SH-SY5Y (cell line): ENCODE measurements around the gene INSYN1.

ENCODE experiments used
- GATA2 ChIP-seq: IDR thresholded peaks from 2 replicates; pipeline ENCODE4 v1.6.1; 2011; ENCODE audit warnings: mild to moderate bottlenecking, low read depth, low read length
- GATA3 ChIP-seq: IDR thresholded peaks from 2 replicates; pipeline ENCODE4 v1.6.1; 2011; ENCODE audit warnings: low read depth, mild to moderate bottlenecking, low read length, moderate library complexity

INSYN1 gene

DNA sequence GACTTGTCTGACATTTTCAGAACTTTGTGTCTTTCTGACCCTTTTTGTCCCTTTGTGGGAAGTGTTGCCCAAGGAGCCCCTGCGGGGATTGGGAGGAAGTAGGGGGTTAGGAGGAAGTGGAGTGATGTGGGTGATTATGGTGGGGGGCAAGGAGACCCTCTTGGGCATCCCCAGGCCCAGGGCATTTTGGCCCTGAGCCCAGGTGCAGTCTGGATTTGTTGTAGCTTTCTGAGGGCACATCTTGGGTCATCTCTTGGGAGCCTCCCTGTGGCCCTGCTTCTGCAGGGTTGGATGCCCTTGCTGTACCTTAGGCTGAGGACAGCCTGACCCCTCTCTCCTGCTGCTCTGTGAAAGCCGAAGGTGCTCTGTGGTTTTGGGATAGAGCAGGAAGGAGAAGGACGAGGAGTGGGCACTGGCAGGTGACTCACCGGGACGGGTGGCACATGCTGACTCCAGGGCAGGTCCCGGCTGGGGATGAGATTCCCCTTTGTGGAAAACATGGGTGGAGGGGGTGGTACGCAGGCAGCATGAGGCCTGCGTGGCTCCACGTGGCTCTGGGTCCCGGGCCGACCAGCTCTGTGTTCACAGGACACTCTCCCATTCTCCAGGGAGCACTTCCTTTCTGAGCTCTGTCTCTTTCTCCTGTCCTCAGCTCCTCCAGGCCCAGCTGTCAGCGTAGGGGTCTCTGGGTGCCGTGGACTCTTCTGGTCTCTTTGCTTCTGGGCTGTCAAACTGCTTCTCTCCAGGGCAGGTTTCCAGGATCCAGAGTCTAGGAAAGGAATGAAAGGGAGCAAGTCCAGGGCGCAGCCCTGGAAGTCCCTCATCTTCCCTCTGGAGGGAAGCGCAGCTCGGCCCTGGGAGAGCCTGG lies 57.1 kb downstream of the INSYN1 start:
- TF ChIP-seq GATA2: no peak
- no peak for TF ChIP-seq GATA3

GRCh38 chr15:73694419-73694818 lies 58.7 kb downstream of the INSYN1 start:
- TF ChIP-seq GATA2 (no peak), GATA3 (no peak)

DNA sequence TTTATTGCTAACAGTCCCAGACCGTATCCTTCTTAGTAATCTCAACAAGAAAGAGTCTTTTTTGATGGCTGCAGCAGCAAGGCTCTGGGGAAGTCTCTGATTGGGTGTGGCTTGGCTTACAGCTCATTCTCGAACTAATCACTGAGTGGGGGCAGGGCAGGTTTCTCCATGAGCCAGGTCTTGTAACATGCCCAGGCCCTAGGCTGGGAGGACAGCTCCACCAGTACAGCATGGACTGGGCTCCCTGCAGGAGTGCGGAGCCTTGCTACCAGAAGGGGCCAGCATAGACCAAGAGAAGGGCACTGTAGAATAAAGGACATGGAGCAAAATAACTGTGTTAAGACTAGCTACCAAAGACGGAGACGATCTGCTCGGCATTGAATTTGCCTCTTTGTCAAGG lies 61.8 kb downstream of the INSYN1 start:
- TF ChIP-seq GATA2 (no peak), GATA3 (no peak)

DNA sequence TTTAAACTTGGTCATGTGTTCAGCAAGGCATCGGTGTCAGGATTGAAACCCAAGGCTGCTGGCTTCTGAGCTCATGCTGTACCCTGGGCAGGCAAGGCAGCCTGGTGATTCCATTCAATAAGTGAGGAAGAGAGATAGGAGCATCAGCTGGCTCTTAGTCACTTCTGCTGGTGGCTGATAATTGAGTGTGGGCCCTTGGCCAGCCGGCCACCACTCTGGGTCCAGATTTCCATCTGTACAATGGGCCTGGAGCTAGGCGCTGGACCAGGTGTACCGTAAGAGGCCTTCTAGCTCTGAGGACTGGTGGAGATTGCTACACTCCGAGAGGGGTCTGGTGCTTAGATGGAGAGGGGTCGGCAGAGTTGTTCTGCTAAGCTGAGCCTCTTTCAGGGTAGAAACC lies 64.7 kb downstream of the INSYN1 start:
- TF ChIP-seq GATA2 (no peak), GATA3 (no peak)

GRCh38 chr15:73687351-73687750 lies 65.8 kb downstream of the INSYN1 start:
- TF ChIP-seq GATA2 (no peak), GATA3 (no peak)

DNA sequence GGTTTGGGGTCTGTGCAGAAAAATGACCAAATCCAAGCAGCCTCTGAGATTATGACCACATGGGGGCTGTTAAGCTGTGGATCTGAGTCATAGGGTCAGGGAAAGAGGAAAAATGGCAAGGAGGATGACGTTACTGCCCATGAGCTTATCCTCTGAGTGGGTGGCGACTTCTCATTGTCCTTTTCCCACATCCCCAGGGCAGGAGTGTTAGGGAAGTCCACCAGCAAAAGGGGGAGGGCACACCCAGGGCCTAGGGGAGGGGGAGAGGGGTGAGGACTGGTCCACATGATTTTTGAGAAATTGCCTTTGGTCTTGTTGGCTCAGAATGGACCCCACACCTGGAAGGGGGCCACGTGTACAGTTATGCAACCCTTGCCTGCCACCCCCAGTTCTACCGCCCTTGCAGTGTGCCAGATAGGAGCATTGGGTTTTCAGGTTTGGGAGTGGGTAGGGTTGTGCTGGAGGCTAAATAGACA lies 66.3 kb downstream of the INSYN1 start:
- TF ChIP-seq GATA3 (no peak), GATA2 (no peak)

DNA sequence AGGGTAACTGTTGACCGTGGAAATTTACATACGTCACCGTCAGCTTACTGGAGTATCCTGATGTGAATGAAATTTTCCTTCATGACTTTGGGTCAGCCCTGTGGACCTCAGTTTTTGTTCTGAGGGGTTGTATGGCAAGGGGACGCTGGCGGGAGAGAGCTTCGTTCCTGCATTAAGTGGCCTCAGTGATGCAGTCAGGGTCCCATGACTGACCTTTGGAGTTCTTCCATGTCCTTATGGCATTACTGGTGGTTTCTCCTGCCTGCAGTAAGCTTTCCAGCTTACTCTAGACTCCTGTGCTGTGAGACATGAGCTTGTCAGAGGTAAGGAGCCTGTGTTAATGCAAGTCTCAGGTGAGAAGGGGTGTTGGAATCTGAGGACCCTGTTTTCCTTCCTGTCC lies 67.2 kb downstream of the INSYN1 start:
- TF ChIP-seq GATA2: no peak
- TF ChIP-seq GATA3: no peak
